Suprapubic skin (tissue), 4 donors: ENCODE data around the gene STRIT1. TPM values are rescaled to one million over a fixed set of nuclear protein-coding genes. Genes with fewer than 3 reads are reported as not detected.

Experiments used
- DNase-seq, 2 donors: peaks; one replicate each; pipeline ENCODE4 v3.0.0-alpha.2; 2019; ENCODE audit warnings: low spot score in 2 of 2
- H3K27ac ChIP-seq: fragments of 200-600 bp; sonication (generic); one replicate; pipeline ENCODE4 v1.5.1; 2019
- H3K27me3 ChIP-seq: fragments of 200-600 bp; sonication (generic); one replicate; pipeline ENCODE4 v1.5.1; 2019
- H3K36me3 ChIP-seq: fragments of 200-600 bp; sonication (generic); one replicate; pipeline ENCODE4 v1.5.1; 2019
- H3K4me1 ChIP-seq: fragments of 200-600 bp; sonication (generic); one replicate; pipeline ENCODE4 v1.5.1; 2019
- H3K4me3 ChIP-seq: fragments of 200-600 bp; sonication (generic); one replicate; pipeline ENCODE4 v1.5.1; 2019; ENCODE audit warnings: mild to moderate bottlenecking
- H3K9me3 ChIP-seq: fragments of 200-600 bp; sonication (generic); one replicate; pipeline ENCODE4 v1.5.1; 2019
- EP300 ChIP-seq: sonication (generic); formaldehyde crosslinking; IDR thresholded peaks from one replicate; pipeline ENCODE4 v1.6.1; 2017; ENCODE audit warnings: antibody characterized with exemption
- POLR2A ChIP-seq, 2 donors: fragments of 450-650 bp; IDR thresholded peaks; one replicate each; pipeline ENCODE4 v1.6.1; 2017; ENCODE audit warnings: antibody characterized with exemption in 2 of 2, mild to moderate bottlenecking in 2 of 2, moderate library complexity in 2 of 2
- POLR2AphosphoS5 ChIP-seq, 3 donors: sonication (generic); formaldehyde crosslinking; IDR thresholded peaks; one replicate each; pipeline ENCODE4 v1.6.1; 2017; ENCODE audit warnings: antibody characterized with exemption in 3 of 3
- WGBS: methylation state at CpG from one replicate; pipeline ENCODE4 v1.1.5; 2018; 5-methylcytosine and 5-hydroxymethylcytosine counted together
- total RNA-seq, 4 donors: library from RNA; depleted of rRNA; stranded (reverse); fragments of >200 nt; gene quantifications; one replicate each; pipeline ENCODE4 v1.1.0, GENCODE V29; 2016
- TF ChIP-seq, protein P1 (sequence below), 2 donors: fragments of 200-600 bp in 1 of 2; fragments of 450-650 bp in 1 of 2; sonication (generic) in 1 of 2; IDR thresholded peaks; one replicate each; pipeline ENCODE4 v1.5.1; 2016 to 2019; ENCODE audit warnings: antibody characterized with exemption in 2 of 2, mild to moderate bottlenecking in 1 of 2, moderate library complexity in 1 of 2

STRIT1 gene
- total RNA-seq = not detected

- 64% methylated on average over 6 of the region's 6 CpGs for WGBS
These were observed at the start of gene STRIT1 for GRCh38 chr3:155293516-155293915. TSS of gene STRIT1 (minus strand) at chr3:155293683.

GRCh38 chr3:155342344-155342743 lies 48.9 kb upstream of the STRIT1 start:
- Histone ChIP-seq H3K4me3 (no peak overlapping the region), H3K36me3 (no peaks in the 10 kb centered on the region), H3K4me1 (no peaks in the 10 kb centered on the region), H3K9me3 (no peaks in the 10 kb centered on the region), H3K27ac (no peak overlapping the region), H3K27me3 (no peaks in the 10 kb centered on the region)
- 68% methylated on average over 3 of the region's 3 CpGs for WGBS
- DNase-seq = no peak
- TF ChIP-seq EP300 (no peak), POLR2AphosphoS5 (IDR thresholded peaks at IDR 0.05) (no peak), POLR2A (IDR thresholded peaks at IDR 0.05) (no peak)
- TF ChIP-seq, protein P1, sequence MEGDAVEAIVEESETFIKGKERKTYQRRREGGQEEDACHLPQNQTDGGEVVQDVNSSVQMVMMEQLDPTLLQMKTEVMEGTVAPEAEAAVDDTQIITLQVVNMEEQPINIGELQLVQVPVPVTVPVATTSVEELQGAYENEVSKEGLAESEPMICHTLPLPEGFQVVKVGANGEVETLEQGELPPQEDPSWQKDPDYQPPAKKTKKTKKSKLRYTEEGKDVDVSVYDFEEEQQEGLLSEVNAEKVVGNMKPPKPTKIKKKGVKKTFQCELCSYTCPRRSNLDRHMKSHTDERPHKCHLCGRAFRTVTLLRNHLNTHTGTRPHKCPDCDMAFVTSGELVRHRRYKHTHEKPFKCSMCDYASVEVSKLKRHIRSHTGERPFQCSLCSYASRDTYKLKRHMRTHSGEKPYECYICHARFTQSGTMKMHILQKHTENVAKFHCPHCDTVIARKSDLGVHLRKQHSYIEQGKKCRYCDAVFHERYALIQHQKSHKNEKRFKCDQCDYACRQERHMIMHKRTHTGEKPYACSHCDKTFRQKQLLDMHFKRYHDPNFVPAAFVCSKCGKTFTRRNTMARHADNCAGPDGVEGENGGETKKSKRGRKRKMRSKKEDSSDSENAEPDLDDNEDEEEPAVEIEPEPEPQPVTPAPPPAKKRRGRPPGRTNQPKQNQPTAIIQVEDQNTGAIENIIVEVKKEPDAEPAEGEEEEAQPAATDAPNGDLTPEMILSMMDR (IDR thresholded peaks at IDR 0.05) = no peak

More at GRCh38 chr3:155293516-155293915, at the start of gene STRIT1:
- Histone ChIP-seq H3K4me3 (no peak within 1 kb of the TSS), H3K27ac (no peak within 1 kb of the TSS), H3K27me3 (no peaks in the 10 kb centered on the region), H3K4me1 (no peaks in the 10 kb centered on the region), H3K36me3 (no peaks in the 10 kb centered on the region), H3K9me3 (peaks cover 8% of the 10 kb centered on the region)
- DNase-seq = no peak
- TF ChIP-seq, protein P1 (IDR thresholded peaks at IDR 0.05) = no peak
- TF ChIP-seq EP300 = no peak
- TF ChIP-seq POLR2AphosphoS5 (IDR thresholded peaks at IDR 0.05) = no peak
- TF ChIP-seq POLR2A (IDR thresholded peaks at IDR 0.05) = no peak

DNA sequence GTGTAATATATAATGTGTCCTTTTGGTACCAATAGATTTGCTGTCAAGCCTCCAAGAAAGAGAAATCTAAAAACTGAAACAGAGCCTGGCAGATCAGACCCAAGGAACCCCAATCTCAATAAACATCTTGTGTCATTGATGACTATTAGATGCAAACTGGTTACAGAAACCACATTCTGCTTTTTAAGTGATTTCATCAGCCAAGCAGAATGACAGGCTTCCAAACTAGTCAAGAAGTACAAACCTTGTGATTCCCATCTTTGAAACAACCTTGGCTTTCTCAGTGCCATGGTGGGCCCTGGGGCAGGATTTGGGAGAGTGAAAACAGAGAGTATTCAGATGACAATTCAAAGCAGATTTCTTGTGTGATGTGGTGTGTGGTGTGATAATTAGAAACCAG lies 45.6 kb upstream of the STRIT1 start:
- Histone ChIP-seq H3K4me3 (no peak overlapping the region), H3K9me3 (no peaks in the 10 kb centered on the region), H3K36me3 (no peaks in the 10 kb centered on the region), H3K27me3 (no peaks in the 10 kb centered on the region), H3K27ac (no peak overlapping the region), H3K4me1 (no peaks in the 10 kb centered on the region)
- DNase-seq = no peak
- no peak for TF ChIP-seq POLR2A (IDR thresholded peaks at IDR 0.05)
- TF ChIP-seq, protein P1 (IDR thresholded peaks at IDR 0.05) = no peak
- TF ChIP-seq POLR2AphosphoS5 (IDR thresholded peaks at IDR 0.05) = no peak
- no peak for TF ChIP-seq EP300

DNA sequence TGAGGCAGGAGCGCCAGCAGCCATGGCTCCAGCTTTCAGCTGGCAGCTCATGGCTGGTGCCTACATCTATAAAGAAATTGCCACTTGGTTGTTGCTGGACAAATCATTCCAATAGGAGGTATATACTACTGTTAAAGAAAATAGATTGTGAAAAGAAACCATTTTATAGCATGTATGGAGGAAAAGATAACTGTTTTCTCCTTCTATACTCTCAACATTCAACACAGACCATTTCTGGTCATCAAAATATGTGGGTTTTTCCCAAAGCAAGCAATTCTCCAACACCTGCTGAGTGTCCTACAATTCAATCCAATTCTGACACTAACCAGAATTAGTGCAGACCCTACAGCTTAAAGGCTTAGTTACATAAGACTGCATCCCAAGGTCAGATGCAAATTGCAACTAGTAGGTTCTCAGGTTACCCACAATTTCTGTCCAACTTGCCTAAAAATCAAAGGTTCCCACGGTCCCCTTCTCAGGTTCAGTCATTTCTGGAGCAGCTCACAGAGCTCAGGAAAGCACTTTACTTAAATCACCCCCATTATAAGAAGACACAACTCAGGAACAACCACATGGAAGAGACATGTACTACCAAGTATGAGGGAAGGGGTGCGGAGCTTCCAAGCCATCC lies 42.4 kb upstream of the STRIT1 start:
- 81% methylated on average over 3 of the region's 3 CpGs for WGBS
- H3K4me3 ChIP-seq = no peak overlapping the region
- no peak for DNase-seq
- H3K36me3 ChIP-seq = no peaks in the 10 kb centered on the region
- H3K27ac ChIP-seq = no peak overlapping the region
- TF ChIP-seq, protein P1 (IDR thresholded peaks at IDR 0.05) = no peak
- TF ChIP-seq POLR2AphosphoS5 (IDR thresholded peaks at IDR 0.05) (no peak), POLR2A (IDR thresholded peaks at IDR 0.05) (no peak), EP300 (no peak)
- H3K4me1 ChIP-seq = no peaks in the 10 kb centered on the region
- H3K9me3 ChIP-seq = no peaks in the 10 kb centered on the region
- no peaks in the 10 kb centered on the region for H3K27me3 ChIP-seq

- TF ChIP-seq POLR2A (IDR thresholded peaks at IDR 0.05) (no peak), EP300 (no peak), POLR2AphosphoS5 (IDR thresholded peaks at IDR 0.05) (no peak)
- TF ChIP-seq, protein P1 (IDR thresholded peaks at IDR 0.05) = no peak
- H3K4me3 ChIP-seq = no peak overlapping the region
- DNase-seq = no peak
- WGBS = 58% methylated on average over 6 of the region's 6 CpGs
- no peaks in the 10 kb centered on the region for H3K36me3 ChIP-seq
- H3K27ac ChIP-seq = no peak overlapping the region
- H3K4me1 ChIP-seq = no peaks in the 10 kb centered on the region
- no peaks in the 10 kb centered on the region for H3K9me3 ChIP-seq
- H3K27me3 ChIP-seq = no peaks in the 10 kb centered on the region
These were observed 41.6 kb upstream of the STRIT1 start for GRCh38 chr3:155334914-155335723.
